ENCODE data around the gene SMARCAD1. TPM values are rescaled to one million over a fixed set of nuclear protein-coding genes. Genes with fewer than 3 reads are reported as not detected.

The SMARCAD1 gene
- polyA plus RNA-seq, 1 donor (not counting 4 experiments of a cell fraction or from before 2014, with no cell fraction given) = 27.8 TPM

DNA sequence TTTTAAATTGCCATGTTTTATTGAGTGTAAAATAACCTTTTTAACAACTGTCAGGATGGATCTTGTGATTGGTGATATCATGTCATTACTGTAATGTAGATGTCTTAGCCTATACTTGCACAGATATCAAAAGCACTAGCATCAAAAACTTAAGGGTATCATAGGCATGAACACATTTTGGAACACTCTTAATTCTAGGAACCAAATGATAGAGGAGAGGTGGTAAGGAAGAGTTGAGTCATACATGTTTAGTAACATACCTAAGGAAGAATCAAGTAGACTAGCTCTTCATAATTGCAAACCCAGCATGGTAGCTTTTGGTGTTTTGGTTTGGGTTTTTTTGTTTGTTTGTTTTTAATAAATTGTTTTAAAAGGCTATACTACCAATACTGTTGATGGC is 43.4 kb downstream of the SMARCAD1 start:
- Histone ChIP-seq H3K9me3 (ENCODE audit: control insufficient read depth, low read depth, low read length) (no peaks in the 10 kb centered on the region), H3K36me3 (ENCODE audit: control insufficient read depth in 2 of 2, extremely low read depth in 1 of 2, insufficient read depth in 2 of 2, low read length in 2 of 2) (peaks cover 2 to 4% of the 10 kb centered on the region in 2 experiments), H4K20me1 (ENCODE audit: control insufficient read depth, extremely low read depth, insufficient read depth, low read length) (no peaks in the 10 kb centered on the region), H3K4me1 (ENCODE audit: control insufficient read depth, extremely low read depth, insufficient read depth, low read length) (peaks cover 20% of the 10 kb centered on the region), H3K9ac (ENCODE audit: control insufficient read depth, extremely low read depth, insufficient read depth, low read length) (no peak overlapping the region), H3K79me2 (ENCODE audit: control insufficient read depth, insufficient read depth, low read length) (no peaks in the 10 kb centered on the region), H2AFZ (ENCODE audit: control insufficient read depth, low read length) (no peak overlapping the region), H3K9me1 (ENCODE audit: control insufficient read depth, extremely low read depth, insufficient read depth, low read length) (no peaks in the 10 kb centered on the region), H3K27me3 (ENCODE audit: control insufficient read depth, extremely low read depth, insufficient read depth, low read length) (no peaks in the 10 kb centered on the region), H3K27ac (ENCODE audit: control insufficient read depth, insufficient read depth, low read length) (no peak overlapping the region), H3K4me2 (ENCODE audit: control insufficient read depth, extremely low read depth, insufficient read depth, low read depth, low read length) (no peak overlapping the region), H3K4me3 (ENCODE audit: control insufficient read depth in 2 of 3, extremely low read depth in 1 of 3, insufficient read depth in 2 of 3, low read depth in 1 of 3, low read length in 3 of 3) (no peak overlapping the region)
- dilution Hi-C loops (cut with MboI; ENCODE audit: extremely low pct_ligation_motif_present, low sequenced_read_pairs) = no loop called here
- TF ChIP-seq EZH2 (IDR thresholded peaks at IDR 0.05; ENCODE audit: low read length) = no peak
- TF ChIP-seq, protein P1, sequence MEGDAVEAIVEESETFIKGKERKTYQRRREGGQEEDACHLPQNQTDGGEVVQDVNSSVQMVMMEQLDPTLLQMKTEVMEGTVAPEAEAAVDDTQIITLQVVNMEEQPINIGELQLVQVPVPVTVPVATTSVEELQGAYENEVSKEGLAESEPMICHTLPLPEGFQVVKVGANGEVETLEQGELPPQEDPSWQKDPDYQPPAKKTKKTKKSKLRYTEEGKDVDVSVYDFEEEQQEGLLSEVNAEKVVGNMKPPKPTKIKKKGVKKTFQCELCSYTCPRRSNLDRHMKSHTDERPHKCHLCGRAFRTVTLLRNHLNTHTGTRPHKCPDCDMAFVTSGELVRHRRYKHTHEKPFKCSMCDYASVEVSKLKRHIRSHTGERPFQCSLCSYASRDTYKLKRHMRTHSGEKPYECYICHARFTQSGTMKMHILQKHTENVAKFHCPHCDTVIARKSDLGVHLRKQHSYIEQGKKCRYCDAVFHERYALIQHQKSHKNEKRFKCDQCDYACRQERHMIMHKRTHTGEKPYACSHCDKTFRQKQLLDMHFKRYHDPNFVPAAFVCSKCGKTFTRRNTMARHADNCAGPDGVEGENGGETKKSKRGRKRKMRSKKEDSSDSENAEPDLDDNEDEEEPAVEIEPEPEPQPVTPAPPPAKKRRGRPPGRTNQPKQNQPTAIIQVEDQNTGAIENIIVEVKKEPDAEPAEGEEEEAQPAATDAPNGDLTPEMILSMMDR (optimal IDR thresholded peaks at IDR 0.05 in 1 of 3, IDR thresholded peaks at IDR 0.05 in 1 of 3, conservative IDR thresholded peaks at IDR 0.05 in 1 of 3; ENCODE audit: extremely low read depth in 1 of 3, insufficient read depth in 2 of 3, low read length in 3 of 3) = no peak
- DNase-seq (ENCODE audit: low read depth, low spot score) (no peak), FAIRE-seq (peak; percentile 55)

DNA sequence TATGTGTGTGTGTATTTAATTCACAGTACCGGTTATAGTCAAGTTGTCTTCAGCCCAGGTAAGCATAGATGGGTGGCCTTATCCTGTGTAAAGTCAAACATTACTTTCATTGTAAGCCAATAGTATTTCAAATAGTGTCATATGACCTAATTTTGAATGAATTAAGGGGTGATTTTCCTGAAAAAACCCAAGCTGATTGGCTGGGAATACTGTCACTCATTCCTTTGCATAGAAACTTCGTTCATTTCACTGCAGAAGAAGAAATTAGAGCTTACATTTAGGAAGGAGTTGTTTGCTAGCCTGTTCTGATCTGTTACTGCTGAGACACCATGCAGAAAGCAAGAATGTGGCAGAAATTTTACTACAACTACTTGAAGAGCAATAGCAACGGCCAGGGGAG is 45.4 kb downstream of the SMARCAD1 start:
- FAIRE-seq = peak; percentile 57
- Histone ChIP-seq H3K4me3 (ENCODE audit: control insufficient read depth in 2 of 3, extremely low read depth in 1 of 3, insufficient read depth in 2 of 3, low read depth in 1 of 3, low read length in 3 of 3) (peak overlapping the region in 1 of 3 experiments; percentile 58), H3K27ac (ENCODE audit: control insufficient read depth, insufficient read depth, low read length) (no peak overlapping the region), H3K79me2 (ENCODE audit: control insufficient read depth, insufficient read depth, low read length) (no peaks in the 10 kb centered on the region), H4K20me1 (ENCODE audit: control insufficient read depth, extremely low read depth, insufficient read depth, low read length) (no peaks in the 10 kb centered on the region), H3K9ac (ENCODE audit: control insufficient read depth, extremely low read depth, insufficient read depth, low read length) (no peak overlapping the region), H3K27me3 (ENCODE audit: control insufficient read depth, extremely low read depth, insufficient read depth, low read length) (no peaks in the 10 kb centered on the region), H3K4me2 (ENCODE audit: control insufficient read depth, extremely low read depth, insufficient read depth, low read depth, low read length) (peak overlapping the region; percentile 24), H3K4me1 (ENCODE audit: control insufficient read depth, extremely low read depth, insufficient read depth, low read length) (peaks cover 20% of the 10 kb centered on the region), H3K36me3 (ENCODE audit: control insufficient read depth in 2 of 2, extremely low read depth in 1 of 2, insufficient read depth in 2 of 2, low read length in 2 of 2) (peaks cover 2 to 4% of the 10 kb centered on the region in 2 experiments), H3K9me1 (ENCODE audit: control insufficient read depth, extremely low read depth, insufficient read depth, low read length) (no peaks in the 10 kb centered on the region), H2AFZ (ENCODE audit: control insufficient read depth, low read length) (no peak overlapping the region), H3K9me3 (ENCODE audit: control insufficient read depth, low read depth, low read length) (no peaks in the 10 kb centered on the region)
- DNase-seq (ENCODE audit: low read depth, low spot score) = no peak
- dilution Hi-C loops (cut with MboI; ENCODE audit: extremely low pct_ligation_motif_present, low sequenced_read_pairs) = no loop called here
- TF ChIP-seq EZH2 (IDR thresholded peaks at IDR 0.05; ENCODE audit: low read length) = no peak

GRCh38 chr4:94256144-94256783 is 48.6 kb downstream of the SMARCAD1 start:
- Histone ChIP-seq H3K4me1 (ENCODE audit: control insufficient read depth, extremely low read depth, insufficient read depth, low read length) (peaks cover 19% of the 10 kb centered on the region), H3K4me2 (ENCODE audit: control insufficient read depth, extremely low read depth, insufficient read depth, low read depth, low read length) (no peak overlapping the region), H3K36me3 (ENCODE audit: control insufficient read depth in 2 of 2, extremely low read depth in 1 of 2, insufficient read depth in 2 of 2, low read length in 2 of 2) (peaks cover 2 to 4% of the 10 kb centered on the region in 2 experiments), H3K27me3 (ENCODE audit: control insufficient read depth, extremely low read depth, insufficient read depth, low read length) (no peaks in the 10 kb centered on the region), H3K9ac (ENCODE audit: control insufficient read depth, extremely low read depth, insufficient read depth, low read length) (no peak overlapping the region), H3K27ac (ENCODE audit: control insufficient read depth, insufficient read depth, low read length) (no peak overlapping the region), H3K9me3 (ENCODE audit: control insufficient read depth, low read depth, low read length) (no peaks in the 10 kb centered on the region), H3K4me3 (ENCODE audit: control insufficient read depth in 2 of 3, extremely low read depth in 1 of 3, insufficient read depth in 2 of 3, low read depth in 1 of 3, low read length in 3 of 3) (no peak overlapping the region), H4K20me1 (ENCODE audit: control insufficient read depth, extremely low read depth, insufficient read depth, low read length) (no peaks in the 10 kb centered on the region), H3K79me2 (ENCODE audit: control insufficient read depth, insufficient read depth, low read length) (no peaks in the 10 kb centered on the region), H2AFZ (ENCODE audit: control insufficient read depth, low read length) (no peak overlapping the region), H3K9me1 (ENCODE audit: control insufficient read depth, extremely low read depth, insufficient read depth, low read length) (no peaks in the 10 kb centered on the region)
- dilution Hi-C loops (cut with MboI; ENCODE audit: extremely low pct_ligation_motif_present, low sequenced_read_pairs) = no loop called here
- DNase-seq (ENCODE audit: low read depth, low spot score) (no peak), FAIRE-seq (no peak)
- TF ChIP-seq, protein P1 (optimal IDR thresholded peaks at IDR 0.05 in 1 of 3, IDR thresholded peaks at IDR 0.05 in 1 of 3, conservative IDR thresholded peaks at IDR 0.05 in 1 of 3; ENCODE audit: extremely low read depth in 1 of 3, insufficient read depth in 2 of 3, low read length in 3 of 3) = no peak
- TF ChIP-seq EZH2 (IDR thresholded peaks at IDR 0.05; ENCODE audit: low read length) = no peak

Data from keratinocyte (primary cell).